Endometrial microvascular endothelial cells (primary cell): Measurements from ENCODE around the gene ABCA9. TPM values are rescaled to one million over a fixed set of nuclear protein-coding genes. Genes with fewer than 3 reads are reported as not detected.
"Not testable (repeated sequence)": the region's sequence is repeated elsewhere in the genome, so short reads cannot be mapped to it uniquely, and the experiment has no call there.

ENCODE experiments used
- in situ Hi-C: cut with HindIII; loops from 2 replicates; pipeline ENCODE4 v1.10.0; 2017; ENCODE audit warnings: low sequenced_read_pairs, low pct_unique_long_range_greater_than_20kb; ENCODE audit errors: inconsistent ontology term
- total RNA-seq: library from RNA; depleted of rRNA; stranded (reverse); fragments of >200 nt; gene quantifications from one replicate; pipeline ENCODE4 v1.2.3, GENCODE V29; 2015; ENCODE audit errors: inconsistent ontology term

The ABCA9 gene, protein sequence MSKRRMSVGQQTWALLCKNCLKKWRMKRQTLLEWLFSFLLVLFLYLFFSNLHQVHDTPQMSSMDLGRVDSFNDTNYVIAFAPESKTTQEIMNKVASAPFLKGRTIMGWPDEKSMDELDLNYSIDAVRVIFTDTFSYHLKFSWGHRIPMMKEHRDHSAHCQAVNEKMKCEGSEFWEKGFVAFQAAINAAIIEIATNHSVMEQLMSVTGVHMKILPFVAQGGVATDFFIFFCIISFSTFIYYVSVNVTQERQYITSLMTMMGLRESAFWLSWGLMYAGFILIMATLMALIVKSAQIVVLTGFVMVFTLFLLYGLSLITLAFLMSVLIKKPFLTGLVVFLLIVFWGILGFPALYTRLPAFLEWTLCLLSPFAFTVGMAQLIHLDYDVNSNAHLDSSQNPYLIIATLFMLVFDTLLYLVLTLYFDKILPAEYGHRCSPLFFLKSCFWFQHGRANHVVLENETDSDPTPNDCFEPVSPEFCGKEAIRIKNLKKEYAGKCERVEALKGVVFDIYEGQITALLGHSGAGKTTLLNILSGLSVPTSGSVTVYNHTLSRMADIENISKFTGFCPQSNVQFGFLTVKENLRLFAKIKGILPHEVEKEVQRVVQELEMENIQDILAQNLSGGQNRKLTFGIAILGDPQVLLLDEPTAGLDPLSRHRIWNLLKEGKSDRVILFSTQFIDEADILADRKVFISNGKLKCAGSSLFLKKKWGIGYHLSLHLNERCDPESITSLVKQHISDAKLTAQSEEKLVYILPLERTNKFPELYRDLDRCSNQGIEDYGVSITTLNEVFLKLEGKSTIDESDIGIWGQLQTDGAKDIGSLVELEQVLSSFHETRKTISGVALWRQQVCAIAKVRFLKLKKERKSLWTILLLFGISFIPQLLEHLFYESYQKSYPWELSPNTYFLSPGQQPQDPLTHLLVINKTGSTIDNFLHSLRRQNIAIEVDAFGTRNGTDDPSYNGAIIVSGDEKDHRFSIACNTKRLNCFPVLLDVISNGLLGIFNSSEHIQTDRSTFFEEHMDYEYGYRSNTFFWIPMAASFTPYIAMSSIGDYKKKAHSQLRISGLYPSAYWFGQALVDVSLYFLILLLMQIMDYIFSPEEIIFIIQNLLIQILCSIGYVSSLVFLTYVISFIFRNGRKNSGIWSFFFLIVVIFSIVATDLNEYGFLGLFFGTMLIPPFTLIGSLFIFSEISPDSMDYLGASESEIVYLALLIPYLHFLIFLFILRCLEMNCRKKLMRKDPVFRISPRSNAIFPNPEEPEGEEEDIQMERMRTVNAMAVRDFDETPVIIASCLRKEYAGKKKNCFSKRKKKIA (N-terminal part only)
- not detected for total RNA-seq

DNA sequence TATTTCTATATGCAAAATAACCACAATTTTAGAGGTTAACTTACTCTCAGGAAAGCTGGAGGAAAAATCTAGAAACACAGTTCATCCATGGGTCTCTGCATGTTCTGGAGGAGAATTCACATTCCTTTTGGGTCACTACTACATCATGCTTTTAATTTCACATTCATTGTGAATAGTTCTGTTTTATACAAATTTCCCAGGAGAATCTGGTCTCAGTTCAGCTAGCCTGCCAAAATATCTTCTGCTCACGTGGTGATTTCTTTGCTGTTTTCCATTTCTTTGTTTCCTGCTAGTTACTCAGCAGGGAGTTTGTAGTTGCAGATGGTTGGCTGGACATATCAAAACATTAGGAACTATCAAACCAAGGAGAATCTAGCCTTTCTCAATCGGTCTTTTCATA is at the start of gene ABCA9:
Gene ABCA9, minus strand, starts transcription at position 106 of the 400 bp plus-strand sequence. CDS start 9,801 bp downstream, outside the sequence.
- in situ Hi-C loops = no loop called here

DNA sequence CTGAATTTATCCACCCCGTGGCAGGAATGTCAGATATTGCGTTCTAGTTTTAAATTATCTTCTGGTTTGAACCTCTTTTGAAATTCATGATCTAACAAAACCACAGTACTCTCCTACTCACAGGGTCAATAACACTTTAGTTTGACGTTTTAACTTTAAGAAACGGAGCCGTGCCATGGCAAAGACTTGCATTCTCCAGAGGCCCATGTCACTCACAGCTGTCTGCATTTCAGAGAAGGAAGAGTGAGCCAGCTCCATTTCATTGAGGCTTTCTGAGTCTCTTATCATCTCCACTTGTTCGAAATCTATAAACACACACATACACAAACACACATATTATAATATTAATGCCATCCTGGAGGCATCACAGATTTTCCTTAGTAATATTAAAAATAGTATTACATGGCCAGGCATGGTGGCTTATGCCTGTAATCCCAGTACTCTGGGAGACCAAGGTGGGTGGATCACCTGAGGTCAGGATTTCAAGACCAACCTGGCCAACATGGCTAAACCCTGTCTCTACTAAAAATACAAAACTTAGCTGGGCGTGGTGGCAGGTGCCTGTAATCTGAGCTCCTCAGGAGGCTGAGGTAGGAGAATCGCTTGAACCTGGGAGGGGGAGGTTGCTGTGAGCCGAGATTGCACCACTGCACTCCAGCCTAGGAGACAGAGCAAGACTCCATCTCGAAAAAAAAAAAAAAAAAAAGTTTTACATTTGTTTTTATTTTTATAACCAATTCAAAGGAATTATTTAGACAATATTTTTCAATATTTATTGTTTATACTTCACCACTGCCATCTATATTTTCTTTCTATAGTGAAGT is 45.4 kb upstream of the ABCA9 start:
- in situ Hi-C loops = no loop called here

DNA sequence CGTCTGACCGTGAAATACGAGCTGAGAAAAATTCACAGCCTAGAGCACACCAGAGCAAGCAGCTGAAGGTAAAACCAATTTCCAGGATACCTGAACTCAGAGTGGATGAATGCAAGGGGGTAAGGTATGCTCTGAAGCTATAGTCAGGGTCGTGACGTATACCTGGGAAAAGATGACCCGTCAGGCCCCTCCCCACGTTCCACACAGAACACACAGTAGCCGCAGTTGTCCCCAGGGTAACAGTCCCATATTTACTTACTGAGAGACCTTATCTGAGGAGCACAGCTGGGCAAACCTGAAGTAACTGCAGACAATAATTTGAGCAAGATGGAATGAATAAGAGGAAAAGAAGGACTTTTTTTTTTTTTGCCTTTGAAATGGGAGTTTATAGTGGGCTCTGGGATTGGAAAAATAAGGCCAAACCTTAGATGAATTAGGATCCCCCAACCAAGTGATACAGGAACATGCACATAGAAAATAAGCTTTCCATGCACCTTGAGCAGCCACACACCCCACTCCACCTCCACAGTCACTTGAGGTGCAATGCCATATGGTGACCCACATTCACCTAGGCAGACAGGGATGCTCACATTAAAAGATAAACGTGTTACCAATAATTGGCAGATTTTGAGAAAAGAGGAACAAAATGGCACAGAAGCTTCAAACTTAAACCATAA is 43.0 kb upstream of the ABCA9 start:
- in situ Hi-C loops = no loop called here

DNA sequence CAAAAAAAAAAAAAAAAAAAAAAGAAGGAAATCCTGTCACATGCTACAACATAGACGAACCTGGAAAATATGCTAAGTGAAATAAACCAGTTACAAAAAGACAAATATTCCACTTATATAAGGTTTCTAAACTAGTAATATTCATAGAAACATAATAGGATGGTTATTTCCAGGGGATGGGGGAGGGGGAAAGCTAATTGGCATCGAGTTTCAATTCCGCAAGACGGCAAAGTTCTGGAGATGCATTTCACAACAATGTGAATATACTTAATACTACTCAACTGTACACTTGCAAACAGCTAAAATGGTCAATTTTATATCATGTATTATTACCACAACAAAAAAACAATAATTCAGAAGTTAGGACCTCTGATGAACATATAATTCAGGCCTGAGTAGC is 37.9 kb upstream of the ABCA9 start:
- in situ Hi-C loops = no loop called here

DNA sequence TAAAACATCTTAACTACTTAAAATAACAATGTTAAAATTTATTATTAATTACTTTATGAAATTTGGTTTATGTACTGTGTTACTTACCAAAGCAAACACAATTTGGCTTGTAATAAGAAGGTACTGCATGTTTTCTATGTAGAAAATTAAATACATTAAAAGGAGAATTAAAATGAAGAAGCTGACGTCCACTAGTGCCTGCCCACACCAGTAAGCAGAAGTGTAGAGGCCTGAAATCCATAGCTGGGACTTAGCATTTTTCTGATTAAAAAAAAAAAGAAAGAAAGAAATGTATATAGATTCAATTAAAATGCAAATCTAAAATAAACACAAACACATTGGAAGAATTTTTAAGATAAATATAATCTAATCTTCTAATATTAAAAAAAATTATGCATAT is 35.8 kb upstream of the ABCA9 start:
- in situ Hi-C loops = no loop called here

DNA sequence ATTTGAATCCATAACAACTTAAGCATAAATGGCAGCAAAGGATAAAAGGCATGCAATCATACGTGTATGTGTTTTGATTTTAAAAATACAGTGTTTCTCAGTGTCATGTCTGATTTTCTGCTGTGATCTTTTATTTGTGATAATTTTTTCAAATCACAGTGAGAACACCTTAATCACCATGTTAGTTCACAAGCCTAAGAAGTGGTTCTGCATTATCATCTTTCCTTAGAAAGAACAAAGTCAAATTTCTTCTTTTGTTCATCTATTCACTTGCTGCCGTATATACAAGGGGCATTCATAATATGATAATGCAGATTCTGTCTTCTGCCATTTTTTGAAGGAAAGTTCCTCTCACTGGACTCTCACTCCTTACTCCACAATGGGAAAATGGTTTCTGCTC is 33.3 kb upstream of the ABCA9 start:
- in situ Hi-C loops = no loop called here

DNA sequence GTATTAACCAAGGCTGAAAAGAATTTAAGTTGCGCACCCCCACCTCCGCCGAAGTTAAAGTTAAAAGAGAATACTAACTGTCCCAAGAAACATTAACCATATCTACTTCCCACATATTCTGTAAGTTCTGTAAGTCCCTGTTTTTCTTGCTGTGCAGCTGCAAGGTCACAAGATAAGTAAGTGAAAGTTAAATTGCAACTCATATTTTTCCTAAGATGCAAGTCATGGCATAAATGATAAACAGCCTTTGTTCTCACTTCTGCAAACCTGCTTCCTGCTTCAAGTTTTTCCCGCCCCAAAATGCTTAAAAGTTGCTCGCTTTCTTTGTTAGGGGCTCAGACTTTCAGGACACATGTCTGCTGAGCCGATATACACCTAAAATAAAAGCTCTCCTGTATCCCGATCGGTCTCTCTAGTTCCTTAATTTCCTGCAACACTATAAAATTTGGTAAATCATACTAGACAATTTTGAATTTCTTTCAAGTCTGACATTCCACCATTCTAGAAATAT is 32.6 kb upstream of the ABCA9 start:
- in situ Hi-C loops = no loop called here

DNA sequence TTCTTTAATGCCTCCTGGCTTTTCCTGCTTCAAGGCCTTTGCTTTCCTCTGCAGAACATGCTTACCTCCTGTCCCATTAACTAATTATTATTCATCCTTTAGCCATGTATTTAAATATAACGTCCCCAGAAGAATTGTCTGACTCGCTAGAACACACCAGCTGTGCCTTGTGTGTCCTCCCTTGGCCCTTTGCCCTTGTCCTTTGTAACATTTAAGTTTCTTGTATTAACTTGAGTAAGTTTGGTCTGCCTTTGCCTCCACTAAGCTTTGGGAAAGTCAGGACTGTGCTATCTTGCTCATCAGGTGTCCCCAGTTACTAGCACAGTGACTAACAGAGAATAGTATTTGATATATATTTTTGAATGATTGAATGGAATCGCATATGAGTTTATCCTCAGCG is 29.6 kb upstream of the ABCA9 start:
- in situ Hi-C loops = no loop called here

DNA sequence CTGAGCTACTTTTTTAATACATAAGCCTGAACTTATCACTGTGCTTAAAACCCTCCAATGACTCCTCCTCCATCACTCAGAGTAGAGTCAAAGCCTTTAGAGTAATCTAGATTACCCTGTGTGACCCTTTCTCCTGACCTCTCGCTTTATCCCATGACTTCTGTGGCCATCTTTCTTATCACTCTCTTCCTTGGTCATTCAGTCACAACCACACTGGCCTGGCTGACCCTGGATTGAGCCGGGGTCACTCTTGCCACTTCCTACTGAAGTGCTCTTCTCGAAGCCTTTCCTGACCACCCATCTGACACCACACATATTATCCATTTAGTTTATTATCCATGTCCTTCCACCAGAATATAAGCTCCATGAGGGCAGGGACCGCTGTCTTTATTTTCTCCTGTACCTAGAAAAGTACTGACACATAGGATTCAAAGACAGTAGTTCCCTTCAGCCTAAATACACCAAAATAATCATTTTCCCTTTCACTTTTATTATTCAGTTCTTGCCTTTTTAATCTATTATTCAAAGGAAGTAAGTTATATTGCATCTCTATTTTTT is 28.0 kb upstream of the ABCA9 start:
- in situ Hi-C loops = no loop called here

DNA sequence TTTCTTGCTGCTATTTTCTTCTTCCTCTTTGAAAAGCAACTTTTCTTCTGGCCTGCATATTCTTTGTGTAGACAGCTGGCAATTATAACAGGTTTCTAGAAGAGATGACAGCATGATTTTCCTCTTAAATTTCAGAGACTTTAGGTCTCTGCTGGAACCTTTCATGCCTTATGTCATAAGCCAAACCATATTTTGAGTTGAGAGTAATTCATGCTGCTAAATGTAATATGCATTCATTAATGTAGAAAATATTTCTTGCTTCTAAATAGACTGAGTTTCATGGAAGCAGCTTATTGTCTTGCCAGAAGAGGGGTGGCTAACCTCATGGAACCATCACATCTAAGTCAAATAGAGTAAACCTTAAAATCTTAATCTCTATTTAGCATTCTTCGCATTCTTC is 25.9 kb upstream of the ABCA9 start:
- in situ Hi-C loops = no loop called here

DNA sequence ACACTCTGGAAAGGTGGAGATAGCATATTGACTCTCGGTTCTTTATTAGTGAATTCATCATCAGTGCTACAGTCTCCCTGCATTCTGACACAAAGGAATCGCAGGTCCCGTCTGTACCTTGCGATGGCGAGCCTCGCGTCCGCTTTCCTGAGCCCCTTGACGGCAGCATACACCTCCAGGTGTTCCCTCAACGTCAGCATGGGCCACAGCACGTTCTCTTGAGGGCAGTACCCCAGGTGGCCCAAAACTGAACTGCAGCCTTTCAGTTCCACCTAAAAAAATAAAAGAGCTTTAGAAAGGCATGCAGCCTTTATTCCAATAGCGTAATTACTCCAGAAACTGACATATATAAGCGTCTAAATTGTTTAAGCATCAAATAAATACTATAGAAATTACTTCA is 24.2 kb upstream of the ABCA9 start:
- in situ Hi-C loops = no loop called here

DNA sequence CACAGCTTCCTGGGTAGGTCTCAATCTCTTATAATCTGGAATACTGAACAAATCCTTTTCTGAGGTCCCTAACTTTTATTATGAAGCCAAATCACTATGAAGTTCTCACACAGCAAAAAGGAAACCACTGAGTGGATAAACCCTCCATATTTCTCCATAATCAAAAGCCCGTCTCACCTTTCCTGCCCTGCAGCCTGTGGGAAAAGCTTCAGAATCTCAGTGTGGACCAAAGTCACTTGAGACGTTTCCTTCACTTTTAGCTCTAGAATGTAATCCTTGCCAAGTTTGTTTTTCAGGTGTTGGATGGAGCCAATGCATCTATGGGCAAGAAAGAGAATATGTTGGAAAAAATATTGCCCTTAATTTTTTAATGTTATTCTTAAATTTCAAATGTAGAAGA is 22.0 kb upstream of the ABCA9 start:
- in situ Hi-C loops = no loop called here

DNA sequence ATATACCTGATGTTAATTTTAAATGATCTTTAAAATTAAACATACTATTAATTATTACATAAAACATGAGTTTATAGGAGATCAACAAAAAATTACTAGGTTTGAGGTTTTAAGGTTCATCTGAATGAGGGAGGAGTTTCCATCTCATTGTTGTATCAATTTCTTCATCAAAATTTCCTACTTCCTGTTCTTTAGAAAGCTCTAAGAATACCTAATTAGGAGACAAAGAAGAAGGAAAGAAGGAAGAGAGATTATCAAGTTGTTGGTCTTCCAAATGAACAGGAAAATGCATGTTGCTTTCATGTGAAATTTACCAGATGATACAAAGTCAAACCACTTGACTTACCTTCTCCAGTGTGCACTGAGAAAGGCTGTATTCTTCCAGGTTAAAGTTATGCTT is 18.1 kb upstream of the ABCA9 start:
- in situ Hi-C loops = no loop called here

DNA sequence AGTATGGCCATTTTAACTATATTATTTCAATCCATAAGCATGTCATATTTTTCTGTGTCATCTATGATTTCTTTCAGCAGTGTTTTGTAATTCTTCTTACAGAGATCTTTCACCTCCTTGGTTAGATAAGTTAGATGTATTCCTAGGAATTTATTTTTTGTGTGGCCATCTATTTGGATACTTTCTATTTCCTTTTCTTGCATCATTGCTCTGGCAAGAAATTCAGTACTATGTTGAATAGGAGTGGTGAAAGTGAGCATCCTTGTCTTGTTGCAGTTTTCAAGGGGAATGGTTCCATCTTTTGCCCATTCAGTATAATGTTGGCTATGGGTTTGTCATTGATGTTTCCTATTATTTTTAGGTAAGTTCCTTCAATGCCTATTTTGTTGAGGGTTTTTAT is 15.1 kb upstream of the ABCA9 start:
- in situ Hi-C loops = no loop called here

DNA sequence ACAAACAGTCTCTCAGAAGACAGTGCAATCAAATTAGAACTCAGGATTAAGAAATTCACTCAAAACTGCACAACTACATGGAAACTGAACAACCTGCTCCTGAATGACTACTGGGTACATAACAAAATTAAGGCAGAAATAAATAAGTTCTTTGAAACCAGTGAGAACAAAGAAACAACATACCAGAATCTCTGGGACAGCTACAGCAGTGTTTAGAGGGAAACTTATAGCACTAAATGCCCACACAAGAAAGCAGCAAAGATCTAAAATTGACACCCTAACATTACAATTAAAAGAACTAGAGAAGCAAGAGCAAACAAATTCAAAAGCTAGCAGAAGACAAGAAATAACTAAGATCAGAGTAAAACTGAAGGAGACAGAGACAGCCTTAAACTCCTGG is 12.7 kb upstream of the ABCA9 start:
- in situ Hi-C loops = not testable (repeated sequence)

DNA sequence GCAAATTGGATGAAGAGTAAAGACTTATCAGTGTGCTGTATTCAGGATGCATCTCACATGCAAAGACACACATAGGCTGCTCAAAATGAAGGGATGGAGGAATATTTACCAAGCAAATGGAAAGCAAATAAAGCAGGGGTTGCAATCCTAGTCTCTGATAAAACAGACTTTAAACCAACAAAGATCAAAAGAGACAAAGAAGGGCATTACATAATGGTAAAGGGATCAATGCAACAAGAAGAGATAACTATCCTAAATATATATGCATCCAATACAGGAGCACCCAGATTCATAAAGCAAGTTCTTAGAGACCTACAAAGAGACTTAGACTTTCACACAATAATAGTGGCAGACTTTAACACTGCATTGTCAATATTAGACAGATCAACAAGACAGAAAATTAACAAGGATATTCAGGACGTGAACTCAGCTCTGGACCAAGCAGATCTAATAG is 12.1 kb upstream of the ABCA9 start:
- in situ Hi-C loops = not testable (repeated sequence)

DNA sequence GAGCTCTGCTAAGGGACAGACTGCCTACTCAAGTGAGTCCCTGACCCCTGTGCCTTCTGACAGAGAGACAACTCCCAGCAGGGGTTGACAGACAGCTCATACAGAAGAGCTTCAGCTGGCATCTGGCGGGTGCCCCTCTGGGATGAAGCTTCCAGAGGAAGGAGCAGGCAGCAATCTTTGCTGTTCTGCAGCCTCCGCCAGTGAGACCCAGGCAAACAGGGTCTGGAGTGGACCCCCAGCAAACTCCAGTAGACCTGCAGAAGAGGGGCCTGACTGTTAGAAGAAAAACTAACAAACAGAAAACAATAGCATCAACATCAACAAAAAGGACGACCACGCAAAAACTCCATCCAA is 10.5 kb upstream of the ABCA9 start:
- in situ Hi-C loops = not testable (repeated sequence)
